Measurements from ENCODE around the gene SLC36A4.
"Not testable (repeated sequence)": the region's sequence is repeated elsewhere in the genome, so short reads cannot be mapped to it uniquely, and the experiment has no call there.

GRCh38 chr11:93246790-93247189 lies 49.0 kb upstream of the SLC36A4 start:
- not testable (repeated sequence) for TF ChIP-seq CREM (IDR thresholded peaks at IDR 0.05; ENCODE audit: low read depth); PHTF2 (CRISPR knock-in tag; IDR thresholded peaks at IDR 0.05); SMAD4 (CRISPR knock-in tag; conservative IDR thresholded peaks at IDR 0.05); KLF6 (CRISPR knock-in tag; IDR thresholded peaks at IDR 0.05; ENCODE audit: borderline replicate concordance); PHB2 (IDR thresholded peaks at IDR 0.05; ENCODE audit: low read depth); NR2C2 (CRISPR knock-in tag; IDR thresholded peaks at IDR 0.05); NR2C2 (tag; IDR thresholded peaks at IDR 0.05); ZNF668 (CRISPR knock-in tag; IDR thresholded peaks at IDR 0.05); ARID3B (CRISPR knock-in tag; IDR thresholded peaks at IDR 0.05; ENCODE audit: borderline replicate concordance); SMARCA5 (IDR thresholded peaks at IDR 0.05); ZNF274 (IDR thresholded peaks at IDR 0.05; ENCODE audit: borderline replicate concordance, low read depth, low read length)
- TF ChIP-seq, protein P1, sequence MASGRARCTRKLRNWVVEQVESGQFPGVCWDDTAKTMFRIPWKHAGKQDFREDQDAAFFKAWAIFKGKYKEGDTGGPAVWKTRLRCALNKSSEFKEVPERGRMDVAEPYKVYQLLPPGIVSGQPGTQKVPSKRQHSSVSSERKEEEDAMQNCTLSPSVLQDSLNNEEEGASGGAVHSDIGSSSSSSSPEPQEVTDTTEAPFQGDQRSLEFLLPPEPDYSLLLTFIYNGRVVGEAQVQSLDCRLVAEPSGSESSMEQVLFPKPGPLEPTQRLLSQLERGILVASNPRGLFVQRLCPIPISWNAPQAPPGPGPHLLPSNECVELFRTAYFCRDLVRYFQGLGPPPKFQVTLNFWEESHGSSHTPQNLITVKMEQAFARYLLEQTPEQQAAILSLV (tag; IDR thresholded peaks at IDR 0.05) = not testable (repeated sequence)
- TF ChIP-seq, protein P2, sequence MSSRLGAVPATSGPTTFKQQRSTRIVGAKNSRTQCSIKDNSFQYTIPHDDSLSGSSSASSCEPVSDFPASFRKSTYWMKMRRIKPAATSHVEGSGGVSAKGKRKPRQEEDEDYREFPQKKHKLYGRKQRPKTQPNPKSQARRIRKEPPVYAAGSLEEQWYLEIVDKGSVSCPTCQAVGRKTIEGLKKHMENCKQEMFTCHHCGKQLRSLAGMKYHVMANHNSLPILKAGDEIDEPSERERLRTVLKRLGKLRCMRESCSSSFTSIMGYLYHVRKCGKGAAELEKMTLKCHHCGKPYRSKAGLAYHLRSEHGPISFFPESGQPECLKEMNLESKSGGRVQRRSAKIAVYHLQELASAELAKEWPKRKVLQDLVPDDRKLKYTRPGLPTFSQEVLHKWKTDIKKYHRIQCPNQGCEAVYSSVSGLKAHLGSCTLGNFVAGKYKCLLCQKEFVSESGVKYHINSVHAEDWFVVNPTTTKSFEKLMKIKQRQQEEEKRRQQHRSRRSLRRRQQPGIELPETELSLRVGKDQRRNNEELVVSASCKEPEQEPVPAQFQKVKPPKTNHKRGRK (tag; IDR thresholded peaks at IDR 0.05) = not testable (repeated sequence)
